ENCODE results near the gene NDUFA13. TPM values are rescaled to one million over a fixed set of nuclear protein-coding genes. Genes with fewer than 3 reads are reported as not detected.

The NDUFA13 gene
- total RNA-seq, 1 experiment from 2014 or later = 489 TPM

GRCh38 chr19:19477705-19478383 is 38.2 kb upstream of the NDUFA13 start:
- 0 out of 7 replicates have a peak overlapping the region, but pooled peaks of 2 of the 3 experiments have one; percentile 12 to 18 for H3K27ac Mint-ChIP-seq
- H4K20me1 ChIP-seq (ENCODE audit: control insufficient read depth, insufficient read depth, insufficient read length) = peaks cover 7% of the 10 kb centered on the region
- H3K4me3 Mint-ChIP-seq = no peak overlapping the region

More at GRCh38 chr19:19477705-19478383, 38.2 kb upstream of the NDUFA13 start:
- no peak overlapping the region for H3K4me2 ChIP-seq (ENCODE audit: insufficient read depth, insufficient read length, low read length)
- no peak overlapping the region for H2AK5ac ChIP-seq (ENCODE audit: insufficient read length, low read length)
- H4K8ac ChIP-seq (replicated peaks; ENCODE audit: insufficient read length, low read depth, low read length) = no peak overlapping the region
- H3K36me3 Mint-ChIP-seq (ENCODE audit: insufficient read depth in 1 of 3, low read depth in 3 of 3) = peaks cover 4 to 40% (median 17%) of the 10 kb centered on the region in 3 experiments; a peak in 5 of 7 replicates
- no peak overlapping the region for H3K56ac ChIP-seq (ENCODE audit: insufficient read length, low read depth, low read length)
- H2BK120ac ChIP-seq (ENCODE audit: low read depth, low read length, poor library complexity, severe bottlenecking) = no peak overlapping the region
- H2BK5ac ChIP-seq (ENCODE audit: insufficient read length, low read length) = no peak overlapping the region
- TF ChIP-seq CTCF (conservative IDR thresholded peaks at IDR 0.05) = no peak
- no peak overlapping the region for H3K14ac ChIP-seq (ENCODE audit: insufficient read depth, low read length)
- no peaks in the 10 kb centered on the region for H3K9me3 ChIP-seq (ENCODE audit: control insufficient read depth, low read depth, low read length)
- H3K4me1 ChIP-seq (ENCODE audit: insufficient read depth, low read length) = peaks cover 10% of the 10 kb centered on the region
- no peak overlapping the region for H3K27ac ChIP-seq (ENCODE audit: insufficient read length, low read depth, low read length)
- H3K27me3 ChIP-seq (ENCODE audit: insufficient read depth, low read length) = no peaks in the 10 kb centered on the region
- H3K23ac ChIP-seq (ENCODE audit: insufficient read length, low read depth, low read length) = no peak overlapping the region
- peaks cover 58 to 65% of the 10 kb centered on the region in 2 experiments for H3K4me1 Mint-ChIP-seq
- no peak overlapping the region for H2BK15ac ChIP-seq (ENCODE audit: low read depth, low read length)
- no CpG with 5 or more reads among the region's 10 CpGs for WGBS (ENCODE audit: extremely low coverage, insufficient read length, low lambda C conversion rate)
- H3K4ac ChIP-seq (ENCODE audit: low read depth, low read length) = no peak overlapping the region
- no peak overlapping the region for H2AFZ ChIP-seq (ENCODE audit: low read length)
- H3K9me3 Mint-ChIP-seq = no peaks in the 10 kb centered on the region
- peaks cover 35% of the 10 kb centered on the region; the same call in 1 of the 2 replicates for H3K79me2 ChIP-seq (ENCODE audit: insufficient read depth, low read length)
- H4K91ac ChIP-seq (ENCODE audit: insufficient read length, low read depth, low read length) = no peak overlapping the region
- H3K23me2 ChIP-seq (ENCODE audit: insufficient read length, low read depth, low read length, poor library complexity, severe bottlenecking) = no peaks in the 10 kb centered on the region
- H3K9ac ChIP-seq (ENCODE audit: extremely low read depth, insufficient read length, low read length) = no peak overlapping the region
- H3K27me3 Mint-ChIP-seq (ENCODE audit: low read depth) = no peaks in the 10 kb centered on the region; the same call in 1 of the 2 replicates
- no peak overlapping the region for H3T11ph ChIP-seq (ENCODE audit: low read length)
- H4K5ac ChIP-seq (ENCODE audit: insufficient read length, low read depth, low read length) = no peak overlapping the region
- DNase-seq = no peak
- no peak overlapping the region for H2BK20ac ChIP-seq (ENCODE audit: low read depth, low read length, poor library complexity, severe bottlenecking)
- H3K18ac ChIP-seq (ENCODE audit: insufficient read length, low read depth, low read length) = no peak overlapping the region
- H3K79me1 ChIP-seq (ENCODE audit: insufficient read depth, low read depth, low read length, poor library complexity, severe bottlenecking) = peaks cover 11% of the 10 kb centered on the region
- no peak overlapping the region for H2BK12ac ChIP-seq (ENCODE audit: insufficient read length, low read depth, low read length)

Data from H9 (cell line).